AG10803 (cell line): ENCODE results near the gene YIPF4.
"Not testable (repeated sequence)": the region's sequence is repeated elsewhere in the genome, so short reads cannot be mapped to it uniquely, and the experiment has no call there.

ENCODE experiments used
- DNase-seq: peaks from one replicate; pipeline ENCODE4 v3.0.0; 2010; ENCODE audit warnings: low read depth
- H3K4me3 ChIP-seq: 2 replicates; pipeline ENCODE4 v1.5.1; 2011; ENCODE audit warnings: mild to moderate bottlenecking, low read length, control low read depth
- CTCF ChIP-seq: conservative IDR thresholded peaks from 2 replicates; pipeline ENCODE4 v1.5.1; 2011; ENCODE audit warnings: mild to moderate bottlenecking, low read length, control low read depth, inconsistent platforms

Gene YIPF4

GRCh38 chr2:32357318-32358110 is 79.8 kb downstream of the YIPF4 start:
- no peak for TF ChIP-seq CTCF
- H3K4me3 ChIP-seq = peak overlapping the region; percentile 95
- DNase-seq = peak; percentile 25

- peak overlapping the region; percentile 95 for H3K4me3 ChIP-seq
- peak; percentile 13 for DNase-seq
- no peak for TF ChIP-seq CTCF
Measured at GRCh38 chr2:32358111-32358482, 80.4 kb downstream of the YIPF4 start.

DNA sequence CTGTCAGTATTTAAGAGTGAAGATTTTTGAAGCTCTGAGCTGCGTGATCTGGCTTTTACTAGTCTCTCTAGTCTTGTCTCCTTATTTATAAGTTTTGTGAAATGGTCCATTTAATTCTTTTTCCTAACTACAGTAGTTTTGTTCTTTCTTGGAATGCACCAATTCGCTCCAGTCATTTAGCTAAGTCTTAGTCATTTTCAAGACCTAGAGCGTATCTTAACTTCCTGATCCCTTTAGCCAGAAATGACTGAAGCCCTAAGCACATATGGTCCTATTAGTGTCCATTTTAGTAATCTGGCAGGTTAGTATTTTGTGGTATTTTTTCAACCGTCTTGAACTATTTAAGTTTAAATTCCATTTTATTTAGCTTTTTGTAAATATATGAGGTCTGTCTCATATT is 82.7 kb downstream of the YIPF4 start:
- DNase-seq = peak; percentile 72
- no peak for TF ChIP-seq CTCF
- H3K4me3 ChIP-seq = no peak overlapping the region

DNA sequence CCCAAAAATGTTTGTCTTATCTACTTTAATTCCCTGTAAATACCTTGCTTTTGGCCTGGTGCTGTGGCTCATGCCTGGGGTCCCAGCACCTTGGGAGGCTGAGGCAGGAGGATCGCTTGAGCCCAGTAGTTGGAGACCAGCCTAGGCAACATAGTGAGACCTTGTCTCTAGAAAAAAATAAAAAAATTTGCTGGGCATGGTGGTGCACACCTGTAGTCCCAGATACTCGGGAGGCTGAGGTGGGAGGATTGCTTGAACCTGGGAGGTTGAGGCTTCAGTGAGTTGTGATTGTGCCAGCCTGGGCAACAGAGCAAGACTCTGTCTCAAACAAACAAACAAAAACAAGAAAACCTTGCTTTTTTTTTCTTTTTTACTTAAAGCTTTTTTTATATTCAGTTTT is 85.3 kb downstream of the YIPF4 start:
- DNase-seq, H3K4me3 ChIP-seq: not testable (repeated sequence)

DNA sequence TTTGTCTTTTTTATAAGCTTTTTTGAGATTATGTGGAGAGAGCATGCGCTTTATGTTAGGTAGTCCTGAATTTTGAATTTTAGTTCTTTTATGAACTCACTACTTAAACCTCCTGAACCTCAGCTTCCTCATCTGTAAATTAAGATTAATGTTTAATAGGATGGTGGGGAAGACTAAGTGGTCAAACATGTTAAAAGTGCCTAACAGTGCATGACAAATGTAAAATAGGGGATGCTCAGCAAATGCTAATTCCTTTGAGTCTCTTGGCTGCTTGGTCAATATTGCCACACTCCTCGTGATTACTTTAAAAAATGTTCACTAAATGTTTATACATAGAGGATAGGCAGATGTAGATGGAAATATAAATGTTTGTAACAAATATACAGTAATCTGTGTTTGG is 85.9 kb downstream of the YIPF4 start:
- no peak for TF ChIP-seq CTCF
- no peak overlapping the region for H3K4me3 ChIP-seq

DNA sequence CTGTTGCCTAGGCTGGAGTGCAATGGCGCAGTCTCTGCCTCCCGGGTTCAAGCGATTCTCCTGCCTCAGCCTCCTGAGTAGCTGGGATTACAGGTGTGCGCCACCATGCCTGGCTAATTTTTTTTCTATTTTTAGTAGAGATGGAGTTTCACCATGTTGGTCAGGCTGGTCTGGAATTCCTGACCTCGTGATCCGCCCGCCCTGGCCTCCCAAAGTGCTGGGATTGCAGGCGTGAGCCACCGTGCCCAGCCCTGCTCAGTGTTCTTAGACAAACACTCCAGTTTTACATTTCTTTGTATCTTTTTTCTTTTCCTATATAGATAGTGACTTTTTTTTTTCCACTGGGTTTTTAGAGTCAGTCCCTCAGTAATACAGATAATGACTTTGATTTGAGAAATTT is 86.6 kb downstream of the YIPF4 start:
- not testable (repeated sequence) for DNase-seq, H3K4me3 ChIP-seq

More for the DNA sequence above, 85.9 kb downstream of the YIPF4 start:
- DNase-seq = peak; percentile 14

- DNase-seq, H3K4me3 ChIP-seq: not testable (repeated sequence)
Measured at GRCh38 chr2:32365679-32366078, 88.0 kb downstream of the YIPF4 start.
